Measurements from ENCODE around the gene MYL6. TPM values are rescaled to one million over a fixed set of nuclear protein-coding genes. Genes with fewer than 3 reads are reported as not detected.

Gene MYL6
- total RNA-seq, 6 experiments from 2014 or later: 409 to 644 (median 490) TPM

DNA sequence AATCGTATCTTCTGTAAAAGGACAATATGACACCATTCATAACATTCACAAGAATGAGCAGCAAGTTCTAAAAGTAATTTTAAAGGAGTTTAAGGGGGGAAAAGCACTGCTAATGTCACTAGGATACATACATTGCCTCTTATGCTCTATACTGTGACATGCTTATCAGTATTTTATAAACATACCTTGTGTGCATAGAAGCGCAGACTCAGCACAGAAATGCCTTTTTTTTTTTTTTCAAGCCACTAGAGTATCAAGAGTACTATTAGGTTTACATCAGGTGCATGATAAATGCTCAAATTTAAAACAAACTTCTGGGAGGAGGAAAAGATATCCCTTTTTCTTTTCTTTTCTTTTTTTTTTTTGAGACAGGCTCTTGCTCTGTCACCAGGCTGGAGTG is 44.7 kb downstream of the MYL6 start:
- TF ChIP-seq, protein P1, sequence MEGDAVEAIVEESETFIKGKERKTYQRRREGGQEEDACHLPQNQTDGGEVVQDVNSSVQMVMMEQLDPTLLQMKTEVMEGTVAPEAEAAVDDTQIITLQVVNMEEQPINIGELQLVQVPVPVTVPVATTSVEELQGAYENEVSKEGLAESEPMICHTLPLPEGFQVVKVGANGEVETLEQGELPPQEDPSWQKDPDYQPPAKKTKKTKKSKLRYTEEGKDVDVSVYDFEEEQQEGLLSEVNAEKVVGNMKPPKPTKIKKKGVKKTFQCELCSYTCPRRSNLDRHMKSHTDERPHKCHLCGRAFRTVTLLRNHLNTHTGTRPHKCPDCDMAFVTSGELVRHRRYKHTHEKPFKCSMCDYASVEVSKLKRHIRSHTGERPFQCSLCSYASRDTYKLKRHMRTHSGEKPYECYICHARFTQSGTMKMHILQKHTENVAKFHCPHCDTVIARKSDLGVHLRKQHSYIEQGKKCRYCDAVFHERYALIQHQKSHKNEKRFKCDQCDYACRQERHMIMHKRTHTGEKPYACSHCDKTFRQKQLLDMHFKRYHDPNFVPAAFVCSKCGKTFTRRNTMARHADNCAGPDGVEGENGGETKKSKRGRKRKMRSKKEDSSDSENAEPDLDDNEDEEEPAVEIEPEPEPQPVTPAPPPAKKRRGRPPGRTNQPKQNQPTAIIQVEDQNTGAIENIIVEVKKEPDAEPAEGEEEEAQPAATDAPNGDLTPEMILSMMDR (IDR thresholded peaks at IDR 0.05): no peak
- no peak for TF ChIP-seq POLR2A (IDR thresholded peaks at IDR 0.05)
- H3K9me3 ChIP-seq: no peaks in the 10 kb centered on the region
- peaks cover 0 to 23% (median 14%) of the 10 kb centered on the region in 4 donors for H3K36me3 ChIP-seq
- H3K4me1 ChIP-seq: peaks cover 0 to 7% (median 0%) of the 10 kb centered on the region in 4 donors
- ATAC-seq: no peak
- DNase-seq: no peak
- intact Hi-C loops (cut with DNase I): no loop called here
- no peak overlapping the region for H3K27ac ChIP-seq
- WGBS (ENCODE audit: insufficient coverage, low coverage, low lambda C conversion rate, missing lambda C conversion rate): 68% methylated on average over 2 of the region's 2 CpGs
- no peak overlapping the region for H3K4me3 ChIP-seq
- no peaks in the 10 kb centered on the region for H3K27me3 ChIP-seq

DNA sequence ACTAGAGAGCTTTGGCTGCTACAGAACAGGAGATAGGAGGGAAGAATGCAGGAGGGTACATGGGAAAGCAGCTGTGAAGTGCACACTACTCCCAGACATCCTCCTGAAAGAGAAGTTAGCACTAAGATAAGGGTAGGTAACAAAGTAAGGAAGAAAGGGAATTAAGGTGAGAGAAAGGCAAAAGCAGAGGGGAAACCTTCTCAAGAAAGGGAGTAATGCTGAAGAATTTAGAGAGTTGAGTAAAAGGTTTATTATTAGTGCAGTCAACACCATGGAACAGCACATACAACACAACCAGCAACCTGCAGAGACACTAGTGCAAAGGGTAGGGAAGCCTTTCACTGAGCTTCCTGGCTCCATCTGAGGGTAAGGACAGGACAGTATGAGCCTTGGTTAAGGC is 46.1 kb downstream of the MYL6 start:
- DNase-seq (no peak), ATAC-seq (no peak)
- H3K4me3 ChIP-seq: no peak overlapping the region
- no peaks in the 10 kb centered on the region for H3K9me3 ChIP-seq
- no peak overlapping the region for H3K27ac ChIP-seq
- intact Hi-C loops (cut with DNase I): no loop called here
- H3K36me3 ChIP-seq: peaks cover 0 to 33% (median 17%) of the 10 kb centered on the region in 4 donors
- peaks cover 0 to 7% (median 0%) of the 10 kb centered on the region in 4 donors for H3K4me1 ChIP-seq
- no peaks in the 10 kb centered on the region for H3K27me3 ChIP-seq
- TF ChIP-seq, protein P1 (IDR thresholded peaks at IDR 0.05): no peak
- TF ChIP-seq POLR2A (IDR thresholded peaks at IDR 0.05): no peak

DNA sequence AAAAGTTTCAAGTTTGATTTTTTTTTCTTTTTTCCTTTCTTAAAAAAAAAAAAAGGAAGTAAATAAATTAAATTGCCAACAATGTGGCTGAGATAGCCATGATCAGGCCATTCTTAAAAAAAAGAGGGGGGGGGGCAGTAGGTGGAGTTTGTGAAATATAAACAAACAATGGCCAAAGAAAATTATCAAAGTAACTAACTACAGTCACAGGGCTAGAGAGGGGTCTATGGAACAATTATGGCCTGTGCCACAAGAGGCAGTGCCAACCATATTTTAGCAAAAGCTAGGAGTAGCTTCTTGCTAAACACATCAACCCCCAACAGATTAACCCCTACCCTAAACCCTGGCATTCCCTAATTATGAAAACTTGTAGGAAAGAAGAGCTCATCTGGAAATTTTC is 47.3 kb downstream of the MYL6 start:
- intact Hi-C loops (cut with DNase I): no loop called here
- ATAC-seq: no peak
- Histone ChIP-seq H3K27me3 (no peaks in the 10 kb centered on the region), H3K36me3 (peaks cover 5 to 44% (median 26%) of the 10 kb centered on the region in 4 donors), H3K4me3 (no peak overlapping the region), H3K4me1 (peaks cover 0 to 7% (median 0%) of the 10 kb centered on the region in 4 donors), H3K27ac (no peak overlapping the region), H3K9me3 (no peaks in the 10 kb centered on the region)
- TF ChIP-seq, protein P1 (IDR thresholded peaks at IDR 0.05): no peak
- TF ChIP-seq POLR2A (IDR thresholded peaks at IDR 0.05): no peak
- DNase-seq: no peak

DNA sequence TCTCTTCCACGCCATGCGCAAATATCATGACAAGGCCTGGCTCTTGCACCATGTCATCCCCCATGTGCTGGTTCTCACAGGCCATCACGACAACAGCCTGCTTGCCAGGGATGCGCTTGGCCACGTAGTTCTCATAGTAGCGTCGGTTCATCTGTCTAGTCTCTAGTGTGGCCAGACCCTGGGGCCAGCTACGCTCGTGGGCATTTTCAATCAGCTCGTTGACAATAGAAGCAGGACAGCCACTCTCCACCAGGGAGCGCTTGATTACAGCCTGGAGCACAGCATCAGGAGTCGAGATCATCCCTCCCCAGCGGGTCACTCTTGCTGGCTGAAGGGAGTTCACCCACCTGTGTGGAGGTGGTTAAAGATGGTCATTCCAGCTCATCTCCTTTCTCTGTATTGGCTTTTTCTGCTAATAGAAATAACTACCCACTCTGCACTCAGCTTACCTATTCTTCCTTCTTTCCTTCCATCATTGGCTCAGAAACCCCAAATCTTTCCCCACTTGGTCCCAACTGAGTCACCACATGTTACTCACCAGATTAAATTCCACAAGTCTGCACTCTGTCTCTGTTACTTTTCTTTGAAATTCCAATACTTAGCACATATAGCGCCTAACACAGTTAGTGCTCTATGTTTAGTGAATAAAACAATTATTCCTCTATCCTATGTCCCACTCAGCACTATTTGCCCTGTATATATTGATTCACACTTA is 48.5 kb downstream of the MYL6 start:
- no peak overlapping the region for H3K27ac ChIP-seq
- no peak overlapping the region for H3K4me3 ChIP-seq
- ATAC-seq (peak; percentile 82 to 85 (median 84)), DNase-seq (peak in 2 of 3 donors; percentile 45 to 57)
- no peaks in the 10 kb centered on the region for H3K27me3 ChIP-seq
- no peaks in the 10 kb centered on the region for H3K9me3 ChIP-seq
- H3K36me3 ChIP-seq: peaks cover 5 to 54% (median 27%) of the 10 kb centered on the region in 4 donors
- intact Hi-C loops (cut with DNase I): no loop called here
- H3K4me1 ChIP-seq: peaks cover 0 to 7% (median 0%) of the 10 kb centered on the region in 4 donors
- TF ChIP-seq, protein P1 (IDR thresholded peaks at IDR 0.05): peak; percentile 44 to 62 (median 52)
- no peak for TF ChIP-seq POLR2A (IDR thresholded peaks at IDR 0.05)
- WGBS (ENCODE audit: insufficient coverage, low coverage, low lambda C conversion rate, missing lambda C conversion rate): 55% methylated on average over 8 of the region's 14 CpGs

Measured in right lobe of liver (tissue), 6 donors.